IPS DF 6.9 (cell line): ENCODE data around the gene PDXDC1.
"Not testable (repeated sequence)": the region's sequence is repeated elsewhere in the genome, so short reads cannot be mapped to it uniquely, and the experiment has no call there.

Experiments used
- DNase-seq: peaks from one replicate; pipeline ENCODE4 v3.0.0-alpha.2; 2013; ENCODE audit warnings: low read depth, low spot score
- H3K27ac ChIP-seq: one replicate; pipeline ENCODE4 v1.5.1; 2013; ENCODE audit warnings: low read length, control low read depth
- H3K27me3 ChIP-seq: 2 replicates; pipeline ENCODE4 v1.6.1; 2013; ENCODE audit warnings: mild to moderate bottlenecking, low read length; ENCODE audit not compliant: control insufficient read depth, insufficient read depth
- H3K36me3 ChIP-seq: 2 replicates; pipeline ENCODE4 v1.6.1; 2013; ENCODE audit warnings: low read length; ENCODE audit not compliant: control insufficient read depth, insufficient read depth
- H3K4me1 ChIP-seq: 2 replicates; pipeline ENCODE4 v1.6.1; 2013; ENCODE audit warnings: low read length; ENCODE audit not compliant: control insufficient read depth, insufficient read depth
- H3K4me3 ChIP-seq: 2 replicates; pipeline ENCODE4 v1.5.1; 2013; ENCODE audit warnings: mild to moderate bottlenecking, low read length
- H3K9me3 ChIP-seq: 2 replicates; pipeline ENCODE4 v1.6.1; 2013; ENCODE audit warnings: low read length, inconsistent platforms; ENCODE audit not compliant: control insufficient read depth, insufficient read depth
- WGBS: extraction: QIAGEN DNeasy Blood & Tissue Kit; methylation state at CpG from one replicate; pipeline ENCODE4 v1.1.7; 2013; ENCODE audit warnings: mixed read lengths, missing lambda C conversion rate; ENCODE audit not compliant: insufficient read length, insufficient coverage; 5-methylcytosine and 5-hydroxymethylcytosine counted together

PDXDC1 gene

DNA sequence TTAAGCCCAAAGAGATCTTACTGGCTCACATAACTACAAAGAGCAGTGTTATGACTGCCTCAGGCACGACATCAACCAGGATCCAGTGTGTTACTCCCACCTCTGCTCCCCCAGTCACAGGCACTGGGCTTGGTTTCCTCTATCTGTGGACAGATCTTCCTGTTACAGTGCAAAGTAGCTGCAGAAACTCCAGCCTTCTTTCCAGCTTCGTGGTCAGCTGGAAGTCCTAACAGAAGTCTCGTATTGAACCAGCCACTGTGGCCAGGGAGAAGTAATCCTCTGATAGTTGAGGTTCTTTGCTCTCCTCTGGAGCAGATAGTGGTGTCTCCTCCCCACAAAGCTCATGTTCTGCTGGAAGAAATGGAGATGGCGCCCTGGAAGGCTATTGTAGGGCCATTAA lies 41.5 kb downstream of the PDXDC1 start:
- H3K27ac ChIP-seq, H3K4me1 ChIP-seq, DNase-seq, H3K9me3 ChIP-seq, H3K4me3 ChIP-seq, H3K27me3 ChIP-seq: not testable (repeated sequence)
- WGBS: no CpG with 5 or more reads among the region's 4 CpGs
- peaks cover 12% of the 10 kb centered on the region; the same call in 1 of the 2 replicates for H3K36me3 ChIP-seq

DNA sequence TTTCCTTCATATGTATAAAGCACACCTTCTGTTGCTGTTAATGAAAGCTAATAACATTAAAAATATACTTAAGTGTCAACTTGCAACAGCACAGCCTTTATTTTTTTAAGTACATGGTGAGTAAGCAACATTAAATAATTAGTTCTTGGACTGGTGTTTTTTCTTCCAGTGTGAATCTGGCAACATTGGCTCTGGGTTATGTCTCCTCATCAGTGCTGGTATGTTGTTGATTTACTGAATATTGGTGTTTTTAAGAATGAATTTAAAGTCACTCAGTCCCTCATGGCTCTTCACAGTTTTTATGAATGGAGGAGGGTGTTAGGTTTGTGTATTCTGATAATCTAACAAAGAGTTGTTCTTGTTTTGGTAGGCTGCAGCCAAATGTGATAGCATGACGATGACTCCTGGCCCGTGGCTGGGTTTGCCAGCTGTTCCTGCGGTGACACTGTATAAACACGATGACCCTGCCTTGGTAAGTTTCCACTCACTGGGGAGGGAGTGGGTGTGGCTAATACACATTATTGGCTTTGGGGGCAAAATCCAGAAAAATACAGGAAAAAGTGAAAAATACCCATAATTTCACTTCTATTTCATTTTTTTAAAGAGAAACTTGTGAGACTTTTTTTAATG lies 42.2 kb downstream of the PDXDC1 start:
- peaks cover 12% of the 10 kb centered on the region; the same call in 1 of the 2 replicates for H3K36me3 ChIP-seq
- H3K4me1 ChIP-seq, H3K9me3 ChIP-seq, H3K4me3 ChIP-seq, H3K27ac ChIP-seq, DNase-seq, H3K27me3 ChIP-seq: not testable (repeated sequence)
- WGBS: no CpG with 5 or more reads among the region's 4 CpGs

DNA sequence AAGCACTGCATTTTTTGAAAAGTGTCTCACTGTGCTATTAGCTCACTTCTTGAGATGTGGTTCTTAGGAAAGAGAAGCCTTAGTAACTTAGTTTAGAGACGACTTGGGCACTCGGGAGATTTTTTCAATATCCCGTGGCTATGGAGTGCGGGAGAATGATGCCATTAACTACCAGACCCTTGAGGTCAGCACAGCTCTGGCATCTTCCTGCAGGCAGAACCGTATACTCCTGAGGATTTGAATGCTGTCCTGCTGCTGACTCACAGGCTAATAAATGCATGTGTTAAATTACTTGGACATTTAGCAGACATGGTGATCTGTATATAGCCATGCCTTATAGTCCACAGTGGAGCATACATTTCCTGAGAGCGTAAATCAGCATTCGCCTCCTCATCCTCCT lies 46.6 kb downstream of the PDXDC1 start:
- H3K4me1 ChIP-seq, H3K27ac ChIP-seq, H3K27me3 ChIP-seq, H3K36me3 ChIP-seq, DNase-seq, H3K9me3 ChIP-seq, H3K4me3 ChIP-seq: not testable (repeated sequence)
- WGBS: no CpG with 5 or more reads among the region's 7 CpGs

DNA sequence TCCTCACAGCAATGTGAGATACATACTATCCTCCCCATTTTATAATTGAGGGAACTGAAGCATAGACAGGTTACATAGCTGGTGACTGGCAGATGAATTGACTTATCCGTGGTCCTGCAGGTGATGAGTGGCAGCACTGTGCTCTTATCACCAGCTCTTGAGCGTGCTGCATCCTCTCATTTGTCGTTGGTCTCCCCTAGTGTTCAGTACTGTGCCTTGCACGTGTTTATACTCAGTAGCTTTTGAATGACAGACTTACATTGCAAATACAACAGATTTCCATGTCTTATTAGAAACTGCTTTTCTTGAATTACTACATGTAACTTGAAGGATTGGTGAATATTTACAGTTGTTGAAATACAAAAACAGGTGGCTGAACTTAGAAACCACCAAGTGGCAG lies 47.4 kb downstream of the PDXDC1 start:
- not testable (repeated sequence) for H3K27ac ChIP-seq, H3K4me3 ChIP-seq, H3K27me3 ChIP-seq, H3K36me3 ChIP-seq, H3K9me3 ChIP-seq, H3K4me1 ChIP-seq
- no CpG with 5 or more reads among the region's 4 CpGs for WGBS
- DNase-seq: peak; percentile 45

DNA sequence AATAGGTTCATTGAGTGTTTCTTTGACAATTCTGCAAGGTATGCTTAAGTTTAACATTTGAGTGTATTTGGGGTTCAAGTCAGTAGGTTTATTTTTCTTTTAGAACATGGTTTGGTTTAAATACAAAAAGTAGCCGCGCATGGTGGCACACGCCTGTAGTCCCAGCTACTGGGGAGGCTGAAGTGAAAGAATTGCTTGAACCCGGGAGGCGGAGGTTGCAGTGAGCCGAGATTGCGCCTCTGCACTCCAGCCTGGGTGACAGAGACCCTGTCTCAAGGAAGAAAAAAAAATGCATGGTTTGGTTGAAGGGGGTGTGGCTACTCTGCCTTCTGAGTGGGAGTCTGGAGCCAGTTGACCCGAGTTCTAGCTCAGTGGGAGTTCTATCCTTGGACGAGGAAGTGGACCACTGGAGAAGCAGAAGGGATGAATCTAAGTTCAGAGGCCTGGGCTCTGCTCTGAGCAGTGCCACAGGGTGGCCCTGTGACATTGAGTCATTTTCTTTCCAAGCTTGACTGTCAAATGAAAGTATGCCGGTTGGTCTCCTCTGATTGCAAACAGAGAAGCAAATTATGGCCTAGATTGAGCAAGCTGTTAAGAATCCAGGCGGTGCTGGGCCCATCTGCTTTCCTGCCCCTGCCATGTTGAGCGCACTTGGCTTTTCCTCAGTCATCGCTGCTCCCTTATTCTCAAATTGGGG lies 48.7 kb downstream of the PDXDC1 start:
- H3K36me3 ChIP-seq, H3K27me3 ChIP-seq, H3K4me3 ChIP-seq, H3K27ac ChIP-seq, H3K9me3 ChIP-seq, H3K4me1 ChIP-seq, DNase-seq: not testable (repeated sequence)
- no CpG with 5 or more reads among the region's 13 CpGs for WGBS

DNA sequence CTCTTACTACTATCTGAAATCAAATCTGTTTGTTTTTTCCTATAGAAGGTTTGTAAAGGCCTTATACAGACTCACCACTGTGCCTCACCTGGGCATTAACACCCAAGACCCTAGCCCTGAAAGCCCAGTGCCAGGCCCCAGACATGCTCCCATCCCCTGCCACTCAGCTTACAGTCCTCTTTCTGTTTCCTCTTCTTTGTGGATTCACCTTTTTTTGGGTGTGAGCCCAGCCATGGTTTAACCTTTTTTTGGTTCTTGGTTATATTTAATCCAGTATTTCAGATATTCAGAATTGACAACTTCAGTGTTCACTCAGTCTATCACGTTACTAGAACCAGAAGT lies 50.0 kb downstream of the PDXDC1 start:
- H3K4me1 ChIP-seq, H3K27me3 ChIP-seq, H3K9me3 ChIP-seq, H3K4me3 ChIP-seq, H3K27ac ChIP-seq, DNase-seq, H3K36me3 ChIP-seq: not testable (repeated sequence)
- no CpG with 5 or more reads among the region's 1 CpG for WGBS

DNA sequence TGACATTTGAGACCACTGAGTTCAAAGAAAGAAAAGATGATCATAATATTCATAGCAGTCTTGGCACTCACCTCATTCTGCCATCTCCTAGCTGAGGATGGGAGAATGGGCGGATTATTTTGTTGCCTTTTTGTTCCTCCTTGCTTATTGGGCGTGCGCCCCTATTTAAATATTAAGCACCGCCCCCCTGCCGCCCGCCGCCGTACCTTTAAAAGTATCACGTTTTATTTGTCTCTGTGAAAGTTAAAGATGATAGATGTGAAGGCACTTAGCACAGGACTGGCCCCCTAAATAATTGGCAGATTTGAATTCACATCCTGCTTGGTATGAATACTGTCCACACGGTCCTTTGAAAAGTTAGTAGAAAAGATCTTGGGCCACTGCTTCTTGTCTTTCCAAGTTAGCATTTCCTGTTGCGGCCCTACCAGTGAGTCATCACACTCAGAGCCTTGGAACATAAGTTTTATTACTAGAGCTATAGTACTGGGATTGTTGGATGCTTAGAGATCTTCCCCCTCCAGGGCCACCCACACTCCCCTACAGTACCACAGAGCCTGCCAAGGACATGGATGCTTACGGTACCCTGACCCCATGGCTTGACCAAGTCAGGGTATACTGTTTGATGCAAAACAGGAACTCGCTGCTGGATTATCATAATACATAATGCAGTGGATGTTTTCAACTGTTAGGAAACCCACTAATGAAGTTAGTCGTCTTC lies 50.6 kb downstream of the PDXDC1 start:
- WGBS: no CpG with 5 or more reads among the region's 14 CpGs
- not testable (repeated sequence) for H3K9me3 ChIP-seq, H3K4me3 ChIP-seq, H3K4me1 ChIP-seq, H3K27me3 ChIP-seq, H3K36me3 ChIP-seq, DNase-seq, H3K27ac ChIP-seq

DNA sequence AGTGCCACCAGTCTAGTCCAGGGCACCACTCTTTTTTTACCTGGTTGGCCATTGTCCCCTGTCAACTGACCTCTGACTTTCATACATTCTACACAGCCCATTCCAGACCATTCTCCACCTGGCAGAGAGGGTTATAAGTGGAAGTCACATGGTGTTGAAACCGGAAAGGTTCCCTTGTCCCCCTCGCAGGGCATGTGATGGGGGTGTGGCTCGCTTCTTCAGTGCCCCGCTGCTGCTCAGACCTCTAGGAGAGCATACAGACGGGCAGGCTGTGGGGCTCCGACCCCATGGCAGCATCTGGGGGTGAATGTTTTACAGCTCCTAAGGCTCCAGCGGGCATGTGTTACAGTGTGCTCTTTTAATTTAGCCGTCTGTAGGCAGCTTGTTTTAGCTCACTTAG lies 52.2 kb downstream of the PDXDC1 start:
- H3K27me3 ChIP-seq, H3K27ac ChIP-seq, H3K36me3 ChIP-seq, H3K4me3 ChIP-seq, DNase-seq, H3K4me1 ChIP-seq, H3K9me3 ChIP-seq: not testable (repeated sequence)
- no CpG with 5 or more reads among the region's 8 CpGs for WGBS

DNA sequence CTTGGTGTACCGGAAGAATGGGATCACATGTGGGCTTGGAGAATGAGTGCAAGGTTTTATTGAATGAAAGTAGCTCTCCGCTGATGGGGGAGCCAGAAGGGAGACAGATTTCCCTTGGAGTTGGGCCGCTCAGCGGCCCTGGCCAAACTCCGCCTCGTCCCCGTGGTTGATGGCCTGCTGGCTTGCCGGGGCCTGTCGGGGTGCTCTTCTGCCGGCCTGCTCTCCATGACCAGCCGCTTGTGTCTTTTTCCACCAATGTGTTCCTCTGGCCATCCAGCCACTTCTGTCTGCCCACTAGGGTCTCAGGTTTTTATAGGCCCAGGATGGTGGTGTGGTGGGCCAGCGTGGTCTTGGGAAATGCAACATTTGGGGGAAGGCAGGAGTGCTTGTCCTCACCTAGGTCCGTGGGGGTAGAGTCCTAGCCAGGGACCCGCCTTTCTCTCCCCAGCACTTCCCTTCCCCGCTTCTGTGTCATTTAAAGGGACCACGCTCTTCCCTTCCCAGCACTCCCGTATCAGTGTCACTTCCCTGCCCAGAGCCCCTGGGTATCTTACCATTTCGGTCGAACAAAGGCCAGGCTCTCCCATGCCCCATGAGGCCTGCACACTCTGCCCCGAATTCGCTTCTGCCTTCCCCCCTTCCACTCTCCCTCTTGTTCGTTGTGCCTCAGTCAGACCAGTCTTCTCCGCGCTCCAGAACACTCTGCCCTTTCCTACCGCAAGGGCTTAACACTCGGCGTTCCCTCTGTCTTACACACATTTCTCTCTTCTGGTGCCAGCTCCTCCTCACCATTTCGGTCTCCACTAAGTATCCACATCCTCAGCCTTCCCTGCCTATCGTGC lies 52.9 kb downstream of the PDXDC1 start:
- not testable (repeated sequence) for H3K27ac ChIP-seq, H3K4me3 ChIP-seq, DNase-seq, H3K9me3 ChIP-seq, H3K36me3 ChIP-seq, H3K27me3 ChIP-seq, H3K4me1 ChIP-seq
- no CpG with 5 or more reads among the region's 29 CpGs for WGBS

DNA sequence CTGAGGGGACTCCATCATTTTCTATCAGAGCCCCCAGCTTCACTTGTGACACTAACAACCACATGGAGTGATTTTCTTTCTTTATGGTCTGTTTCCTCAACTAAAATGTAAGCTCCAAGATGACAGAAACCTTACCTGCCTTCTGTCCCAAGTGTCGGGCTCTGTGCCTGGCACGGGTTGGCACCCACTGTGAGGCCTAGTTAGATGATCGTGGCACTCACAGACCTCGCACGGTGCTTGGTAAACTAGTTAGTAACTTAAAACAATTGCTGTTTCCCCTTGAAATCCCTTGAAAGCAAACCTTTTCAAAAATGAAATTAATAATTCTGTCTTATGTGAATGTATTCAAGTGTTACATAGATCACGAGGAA lies 53.5 kb downstream of the PDXDC1 start:
- no CpG with 5 or more reads among the region's 6 CpGs for WGBS
- not testable (repeated sequence) for H3K4me1 ChIP-seq, DNase-seq, H3K27ac ChIP-seq, H3K27me3 ChIP-seq, H3K4me3 ChIP-seq, H3K9me3 ChIP-seq
- peaks cover 14% of the 10 kb centered on the region for H3K36me3 ChIP-seq
